NCI-H226 (cell line): ENCODE measurements around the gene LGMN.
A peak's percentile ranks its signal among the peaks of the same experiment; 100 is the strongest.

Source experiments
- DNase-seq: peaks from one replicate; pipeline ENCODE4 v3.0.0-alpha.2; 2015

The LGMN gene

DNA sequence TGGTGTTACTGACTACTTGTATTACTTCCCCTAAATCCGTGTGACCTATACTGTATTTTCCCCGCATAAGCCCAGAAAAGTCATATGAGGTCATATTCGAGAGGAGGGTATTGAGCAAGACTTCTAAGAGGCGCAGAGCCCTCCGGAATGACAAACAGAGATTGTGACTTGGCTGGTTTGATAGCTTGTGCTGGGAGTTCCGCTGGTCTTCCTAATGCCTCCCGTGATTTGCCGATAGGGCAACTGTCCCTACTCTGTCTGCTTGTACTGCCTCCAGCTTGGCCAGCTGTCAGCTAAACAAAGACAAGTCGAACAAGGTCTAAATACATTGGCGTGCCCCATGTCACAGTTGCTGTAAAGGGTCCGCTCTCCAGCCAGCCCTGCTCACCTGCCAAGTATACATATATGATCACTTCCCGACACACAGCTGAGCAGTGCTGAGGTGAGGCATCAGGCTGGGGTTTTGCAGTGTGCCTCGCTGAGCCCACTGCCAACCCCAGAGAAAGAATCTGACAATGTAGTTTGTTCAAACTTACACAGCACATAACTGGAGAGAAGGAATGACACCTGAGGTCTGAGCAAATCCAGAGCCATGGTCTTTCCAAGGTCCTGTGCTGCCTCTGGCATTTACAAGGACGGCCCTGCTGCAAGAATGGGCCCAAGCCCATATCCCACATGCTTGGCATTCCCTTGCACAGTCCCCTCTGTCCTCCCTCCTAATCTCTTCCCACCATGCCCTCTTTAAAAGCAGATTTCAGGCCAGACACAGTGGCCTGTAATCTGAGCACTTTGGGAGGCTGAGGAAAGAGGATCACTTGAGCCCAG lies 23.7 kb downstream of the LGMN start:
- DNase-seq: no peak

DNA sequence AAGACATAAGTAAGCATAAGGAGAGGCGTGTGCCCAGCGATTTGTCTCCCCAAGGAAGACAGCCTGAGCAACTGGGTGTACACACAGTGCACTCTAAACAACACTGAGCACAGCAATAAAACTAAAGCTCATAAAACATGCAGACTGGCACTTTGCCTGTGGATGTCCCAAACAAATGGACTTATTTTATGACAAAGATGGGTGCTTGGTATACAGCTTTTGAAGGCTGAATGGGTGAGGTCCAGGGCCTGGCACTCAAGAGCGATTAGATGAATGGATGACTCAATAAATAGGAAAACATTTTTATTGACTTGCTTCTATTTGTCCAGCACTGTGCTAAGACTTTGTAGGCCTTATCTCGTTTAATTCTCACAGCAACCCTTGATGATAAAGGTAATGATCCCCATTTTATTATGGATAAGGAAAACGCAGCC lies 28.5 kb downstream of the LGMN start:
- DNase-seq: no peak

DNA sequence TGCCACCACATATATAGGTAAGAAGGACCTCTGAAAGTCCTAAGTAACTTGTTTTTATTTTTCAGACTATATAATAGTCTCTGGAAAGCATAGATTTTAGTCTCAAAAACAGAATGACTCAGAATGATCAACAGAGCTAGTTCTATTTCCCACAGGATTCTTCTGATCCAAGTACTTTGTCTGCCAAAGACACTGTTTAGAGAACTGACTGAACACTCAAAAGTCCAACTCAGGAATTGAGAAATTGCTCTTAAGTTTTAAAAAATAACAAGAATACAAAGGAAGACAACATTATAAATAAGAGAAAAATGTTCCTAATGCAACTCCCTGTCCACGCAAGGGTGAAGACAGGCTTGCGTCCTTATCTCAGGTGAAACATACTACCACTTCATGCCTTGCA lies 29.0 kb downstream of the LGMN start:
- DNase-seq: no peak

DNA sequence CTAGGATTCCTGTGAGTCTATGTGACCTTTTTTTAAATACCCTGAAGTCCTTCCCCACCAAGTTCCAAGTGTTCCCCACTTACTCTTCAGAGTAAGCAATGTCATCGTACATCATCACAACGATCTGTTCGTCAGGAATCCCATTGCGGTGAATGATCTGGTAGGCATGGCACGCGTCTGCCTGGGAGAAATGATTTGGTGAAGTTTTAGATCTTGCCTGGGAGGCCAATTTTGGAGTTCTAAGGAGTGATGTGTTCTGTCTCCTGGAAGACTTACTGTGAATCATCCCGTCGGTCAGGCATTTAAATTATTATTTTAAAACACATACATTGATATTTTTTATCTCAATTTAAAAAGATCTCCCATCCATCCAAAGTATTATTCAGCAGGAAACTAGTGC lies 29.8 kb downstream of the LGMN start:
- no peak for DNase-seq

DNA sequence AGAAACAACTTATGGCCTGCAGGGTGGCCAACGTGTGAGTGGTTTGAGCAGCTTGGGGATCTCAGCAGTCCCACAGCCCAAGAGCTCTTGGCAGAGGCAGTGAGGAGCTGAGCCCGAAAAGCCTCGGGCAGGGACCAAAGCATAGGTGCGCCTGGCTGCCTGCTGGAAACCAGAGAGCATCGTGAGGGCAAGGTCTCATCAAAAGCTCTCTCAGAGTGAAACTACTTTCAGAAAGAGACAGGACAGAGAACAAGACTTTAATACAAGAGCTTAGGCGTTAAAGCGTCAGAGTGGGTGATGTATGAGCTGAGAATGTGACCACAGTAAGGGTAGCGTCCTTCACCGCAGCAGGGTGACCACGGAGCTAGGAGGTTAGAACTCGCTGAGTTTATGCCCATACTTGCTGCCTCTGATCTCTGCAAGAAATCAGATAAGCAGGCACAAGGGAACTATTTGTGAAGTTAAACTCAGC lies 30.8 kb downstream of the LGMN start:
- no peak for DNase-seq

DNA sequence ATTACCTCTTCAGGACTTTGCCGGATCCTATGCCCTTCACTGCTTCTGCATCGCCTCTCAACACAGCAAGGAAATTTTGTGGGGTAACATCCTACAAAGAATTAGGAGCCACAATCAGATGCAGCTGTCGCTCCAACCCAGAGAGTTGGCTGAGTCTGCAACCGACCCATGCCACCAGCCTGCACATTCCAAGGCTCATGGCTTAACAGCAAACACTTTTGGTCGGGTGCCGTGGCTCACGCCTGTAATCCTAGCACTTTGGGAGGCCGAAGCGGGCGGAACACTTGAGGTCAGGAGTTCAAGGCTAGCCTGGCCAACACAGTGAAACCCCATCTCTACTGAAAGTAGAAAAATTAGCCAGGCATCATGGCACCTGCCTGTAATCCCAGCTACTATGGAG lies 32.3 kb downstream of the LGMN start:
- no peak for DNase-seq

DNA sequence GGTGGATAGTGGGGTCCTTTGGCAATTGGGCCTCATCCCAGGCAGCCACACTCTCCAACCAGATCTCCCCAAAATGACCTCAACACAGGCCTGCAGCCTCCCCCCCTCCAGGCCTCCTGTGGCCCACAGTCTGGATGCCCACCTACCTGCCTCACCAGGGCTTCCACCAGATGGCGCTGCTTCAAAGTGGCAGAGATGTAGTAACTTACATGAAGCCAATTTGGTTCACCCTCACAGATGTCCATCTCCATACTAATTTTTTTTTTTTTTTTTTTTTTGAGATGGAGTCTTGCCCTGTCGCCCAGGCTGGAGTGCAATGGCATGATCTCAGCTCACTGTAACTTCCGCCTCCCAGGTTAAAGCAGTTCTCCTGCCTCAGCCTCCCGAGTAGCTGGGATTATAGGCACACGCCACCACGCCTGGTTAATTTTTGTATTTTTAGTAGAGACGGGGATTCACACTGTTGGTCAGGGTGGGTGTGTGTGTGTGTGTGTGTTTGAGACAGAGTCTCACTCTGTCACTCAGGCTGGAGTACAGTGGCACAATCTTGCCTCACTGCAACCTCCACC lies 33.6 kb downstream of the LGMN start:
- DNase-seq: peak; percentile 61

DNA sequence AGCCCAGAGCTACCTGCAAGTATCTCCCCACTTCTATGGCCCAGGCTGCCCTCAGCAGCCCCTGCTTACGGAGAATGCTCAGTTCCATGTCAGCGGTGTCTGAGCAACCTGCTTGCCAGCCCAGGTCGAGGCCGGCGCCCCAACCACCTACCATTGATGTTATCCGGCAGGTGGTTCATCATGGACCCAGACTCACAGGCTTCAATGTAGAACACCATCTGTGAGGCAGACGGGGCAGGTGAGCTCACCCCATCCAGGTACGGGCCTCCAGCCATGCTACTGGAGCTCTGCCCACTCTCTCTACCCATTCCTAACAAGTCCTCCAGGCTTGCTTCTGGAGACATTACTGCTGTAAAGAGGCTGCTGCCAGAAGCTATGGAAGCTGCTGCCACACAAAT lies 35.8 kb downstream of the LGMN start:
- no peak for DNase-seq

DNA sequence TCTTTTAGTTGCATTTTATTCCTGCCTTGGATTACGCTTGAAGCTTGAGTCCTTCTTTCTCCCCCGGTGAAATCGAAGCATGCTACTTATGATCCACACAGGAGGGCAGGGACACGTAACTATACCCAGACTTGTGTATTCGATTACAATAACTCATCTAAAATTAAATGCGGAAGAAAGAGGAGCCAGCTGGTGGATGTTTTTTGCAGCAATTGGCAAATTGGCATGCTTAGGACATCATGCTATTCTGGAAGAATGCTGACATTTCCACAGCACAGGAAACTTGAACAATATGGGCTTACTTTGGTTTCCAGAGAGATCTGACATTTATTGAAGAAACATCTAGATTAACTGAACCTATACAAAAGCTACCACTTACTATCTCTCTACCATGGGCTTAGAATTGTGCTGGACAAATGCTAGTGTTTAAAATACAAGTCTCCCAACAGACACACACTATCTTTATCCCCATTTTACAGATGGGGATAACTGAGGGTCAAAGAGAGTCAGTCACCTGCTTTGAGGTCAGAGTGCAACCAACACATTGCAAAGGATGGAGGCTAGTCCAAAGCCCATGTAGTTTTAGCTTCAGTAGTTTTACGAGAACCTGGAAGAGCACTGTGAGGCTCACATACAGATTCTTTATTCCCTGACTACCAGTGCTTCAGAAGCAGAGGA lies 36.3 kb downstream of the LGMN start:
- no peak for DNase-seq

DNA sequence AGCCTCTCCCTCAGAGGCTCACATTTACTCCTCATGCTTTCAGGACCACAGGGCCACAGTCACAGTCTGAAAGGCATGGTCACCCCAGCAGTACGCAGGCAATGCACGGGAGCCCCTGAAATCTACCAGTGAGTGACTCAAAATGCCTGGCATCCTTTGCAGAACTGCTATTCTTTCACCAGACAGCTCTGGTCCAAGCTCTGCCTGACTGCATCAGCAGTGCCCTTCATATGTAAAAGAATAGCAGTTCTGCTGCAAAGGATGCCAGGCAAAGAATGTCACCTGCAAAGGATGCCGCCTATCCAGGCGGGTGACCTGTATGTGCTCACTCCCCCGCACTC lies 38.5 kb downstream of the LGMN start:
- no peak for DNase-seq

DNA sequence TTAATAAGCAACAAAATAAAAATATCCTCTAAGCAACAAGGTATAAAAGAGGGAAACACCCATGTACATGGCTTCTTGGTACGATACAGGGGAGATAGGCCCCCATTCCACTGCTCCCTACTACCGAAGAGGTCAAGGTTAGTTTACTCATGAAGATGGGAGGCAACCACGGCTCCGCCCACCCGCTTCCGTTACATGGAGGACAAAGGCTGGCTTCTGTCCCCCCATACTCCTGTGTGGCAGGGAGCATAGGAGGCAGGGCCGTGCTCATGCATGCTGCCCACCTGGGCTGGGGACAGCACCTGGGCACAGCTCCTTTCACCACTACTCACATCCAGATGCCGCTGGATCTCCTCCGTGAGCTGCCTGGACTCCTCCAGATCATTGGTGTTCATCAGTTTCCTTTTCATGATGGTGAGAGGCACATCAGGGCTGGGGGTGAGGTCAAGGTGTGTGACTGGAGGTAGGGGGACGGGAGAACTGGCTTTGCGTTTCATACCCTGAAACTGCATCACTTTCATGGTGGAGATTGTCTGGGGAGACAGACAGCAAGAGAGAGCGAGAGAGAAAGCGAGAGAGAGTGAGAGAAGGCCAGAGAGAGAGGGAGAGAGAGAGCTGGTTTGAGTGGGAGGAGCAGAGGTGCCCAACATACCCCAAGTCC lies 39.0 kb downstream of the LGMN start:
- DNase-seq: no peak

DNA sequence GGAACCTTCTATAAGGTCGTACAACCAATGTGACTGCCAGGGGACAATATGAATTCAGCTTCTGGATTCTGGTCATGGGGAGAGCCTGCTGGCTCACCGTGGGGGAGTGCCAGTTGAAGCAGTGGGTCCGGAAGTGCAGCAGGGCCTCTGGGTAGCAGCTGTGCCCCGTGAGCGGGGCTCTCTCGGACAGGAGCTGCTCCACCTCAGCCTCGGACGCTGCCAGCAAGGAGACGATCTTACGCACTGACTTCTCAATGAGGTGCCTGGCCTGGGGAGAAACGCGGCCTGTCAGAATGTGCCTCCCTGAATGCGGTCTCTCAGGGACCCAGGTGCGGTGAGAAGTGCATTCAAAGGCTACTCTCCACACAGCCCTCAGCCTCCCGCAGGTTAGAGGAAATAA lies 42.0 kb downstream of the LGMN start:
- DNase-seq: no peak

DNA sequence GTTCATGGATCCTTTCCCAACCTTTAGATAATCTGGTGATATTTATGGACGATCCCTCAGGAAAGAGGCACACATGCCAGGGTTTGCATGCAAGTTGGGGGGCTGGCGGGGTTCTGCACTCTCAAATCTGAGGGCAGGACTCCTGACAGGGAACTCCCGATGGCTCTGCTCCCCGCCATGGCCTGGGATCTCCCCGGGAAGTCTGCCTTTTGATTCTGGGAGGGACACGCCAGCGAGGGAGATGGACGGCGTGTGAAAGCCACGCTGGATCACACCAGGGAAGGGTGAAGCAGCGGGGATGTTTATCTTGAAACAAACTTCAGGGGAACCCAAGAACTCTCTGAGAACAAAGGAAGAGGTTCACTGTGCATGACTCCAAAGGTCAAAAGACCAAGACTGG lies 43.6 kb downstream of the LGMN start:
- DNase-seq: no peak

DNA sequence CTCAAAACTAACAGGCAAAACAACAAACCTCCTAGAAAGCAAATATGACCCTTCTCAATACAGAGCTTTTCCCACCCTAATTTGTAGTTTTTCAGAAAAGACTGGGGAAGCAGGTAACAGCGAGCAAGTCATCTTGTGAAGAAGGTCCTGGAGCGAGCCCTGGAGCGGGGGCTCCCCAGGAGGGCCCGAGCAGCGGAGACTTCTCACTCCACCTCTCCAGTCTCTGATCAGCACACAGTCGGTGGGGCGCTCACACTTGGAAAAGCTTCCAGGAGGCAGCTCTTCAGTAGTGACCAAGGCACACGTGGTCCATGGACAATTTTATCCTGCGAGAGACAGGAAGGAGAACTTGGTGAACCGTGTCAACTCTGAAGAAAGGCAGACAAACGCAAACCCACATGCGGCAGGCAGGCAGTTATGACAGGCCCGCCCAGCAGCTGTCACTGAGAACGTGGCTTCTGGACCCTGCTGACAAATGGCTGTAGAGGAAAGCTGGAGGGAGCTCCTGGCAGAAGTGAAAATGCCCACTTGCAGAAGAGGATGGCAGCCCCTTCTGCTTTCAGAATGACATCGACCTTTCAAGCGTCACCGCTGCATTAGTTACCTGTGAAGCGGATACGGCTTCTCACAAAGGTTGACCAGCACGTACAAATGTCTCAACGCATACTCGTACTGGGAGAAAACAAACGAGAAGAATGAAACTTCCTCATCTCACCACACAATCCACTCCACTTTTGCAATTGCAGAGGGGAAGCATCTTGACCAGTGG lies 44.2 kb downstream of the LGMN start:
- no peak for DNase-seq

DNA sequence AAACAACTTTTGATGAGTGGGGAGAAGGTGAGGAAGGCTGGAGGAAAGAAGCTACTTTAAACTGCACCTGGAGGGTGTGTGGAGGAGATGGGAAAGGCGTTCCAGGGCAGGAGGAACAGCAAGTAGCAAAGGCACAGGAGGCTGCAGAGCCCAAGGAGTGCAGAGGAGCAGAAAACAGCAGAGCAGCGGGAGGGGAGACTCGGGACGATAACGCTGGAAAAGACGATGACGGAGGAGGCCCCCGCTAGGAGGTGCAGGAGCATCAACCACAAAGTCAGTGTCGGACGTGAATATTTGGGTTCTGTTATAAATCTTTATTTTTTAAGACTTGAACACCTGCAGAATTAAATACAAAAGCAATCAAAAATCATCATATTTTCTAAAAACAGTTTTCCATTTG lies 44.9 kb downstream of the LGMN start:
- DNase-seq: no peak

DNA sequence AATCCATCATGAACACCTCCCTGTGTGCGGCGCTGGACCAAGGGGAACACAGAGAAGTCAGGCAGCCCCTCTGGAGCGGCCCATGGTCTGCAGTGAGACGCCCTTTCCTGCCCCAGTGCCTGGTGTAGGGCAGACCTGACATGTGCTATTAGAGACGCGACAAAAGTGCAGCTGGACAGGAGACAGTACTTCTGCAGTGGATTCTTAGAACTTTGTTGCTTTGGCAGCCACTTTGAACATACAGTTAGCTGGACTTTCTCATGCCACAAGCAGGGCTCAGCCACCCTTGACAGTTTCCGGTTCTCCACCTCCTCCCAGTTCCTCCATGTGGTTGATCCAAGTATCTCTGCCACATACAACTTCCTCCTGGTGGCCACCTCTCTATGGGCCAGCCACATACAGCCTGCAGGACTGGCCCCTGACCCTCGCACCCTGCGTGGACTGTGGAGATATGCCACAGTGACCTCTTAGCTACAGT lies 45.9 kb downstream of the LGMN start:
- DNase-seq: no peak

DNA sequence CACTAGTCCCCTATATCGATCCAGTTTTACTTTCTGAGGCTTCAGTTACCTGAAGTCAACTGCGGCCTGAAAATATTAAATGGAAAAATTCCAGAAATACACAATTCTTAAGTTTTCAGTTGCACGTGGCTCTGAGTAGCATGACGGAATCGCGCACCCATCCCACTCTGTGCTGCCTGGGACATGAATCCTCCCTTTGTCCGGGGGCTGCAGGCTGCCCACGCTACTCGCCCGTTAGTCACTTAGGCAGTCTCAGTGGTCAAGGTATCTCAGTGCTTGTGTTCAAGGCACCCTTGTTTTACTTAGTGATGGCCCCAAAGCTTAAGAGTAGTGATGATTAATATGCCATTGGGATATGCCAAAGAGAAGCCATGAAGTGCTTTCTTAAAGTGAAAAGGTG lies 46.6 kb downstream of the LGMN start:
- DNase-seq: no peak

DNA sequence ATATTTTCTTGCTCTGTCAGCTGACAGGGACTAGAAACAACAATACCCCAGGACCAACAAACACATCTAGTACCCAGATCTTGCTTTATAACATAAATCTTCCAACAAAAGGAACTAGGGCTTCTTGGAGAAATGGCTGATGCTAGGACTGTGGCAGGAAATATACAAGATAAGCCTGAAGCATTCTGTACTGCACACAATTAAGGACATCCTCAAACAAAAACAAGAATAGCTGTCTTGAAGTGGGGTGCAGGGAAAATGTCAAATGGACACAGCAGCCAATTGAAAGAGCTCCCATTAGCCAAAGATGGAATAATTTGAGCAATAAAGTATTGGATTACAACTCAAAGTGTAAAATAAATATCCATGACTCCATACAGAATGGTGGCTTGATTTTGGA lies 50.0 kb downstream of the LGMN start:
- no peak for DNase-seq

DNA sequence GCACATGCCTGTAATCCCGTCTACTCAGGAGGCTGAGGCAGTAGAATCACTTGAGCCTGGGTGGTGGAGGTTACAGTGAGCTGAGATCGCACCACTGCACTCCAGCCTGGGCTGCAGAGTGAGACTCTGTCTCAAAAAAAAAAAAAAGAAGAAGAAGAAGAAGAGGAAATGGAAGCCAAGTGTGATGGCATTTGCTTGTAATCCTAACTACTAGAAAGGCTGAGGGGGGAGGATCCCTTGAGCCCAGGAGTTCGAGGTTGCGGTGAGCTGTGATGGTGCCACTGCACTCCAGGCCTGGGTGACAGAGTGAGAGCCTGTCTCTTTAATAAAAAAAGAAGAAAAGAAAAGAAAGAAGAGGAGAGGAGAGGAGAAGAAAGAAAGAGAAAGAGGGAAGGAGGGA lies 52.1 kb downstream of the LGMN start:
- no peak for DNase-seq

DNA sequence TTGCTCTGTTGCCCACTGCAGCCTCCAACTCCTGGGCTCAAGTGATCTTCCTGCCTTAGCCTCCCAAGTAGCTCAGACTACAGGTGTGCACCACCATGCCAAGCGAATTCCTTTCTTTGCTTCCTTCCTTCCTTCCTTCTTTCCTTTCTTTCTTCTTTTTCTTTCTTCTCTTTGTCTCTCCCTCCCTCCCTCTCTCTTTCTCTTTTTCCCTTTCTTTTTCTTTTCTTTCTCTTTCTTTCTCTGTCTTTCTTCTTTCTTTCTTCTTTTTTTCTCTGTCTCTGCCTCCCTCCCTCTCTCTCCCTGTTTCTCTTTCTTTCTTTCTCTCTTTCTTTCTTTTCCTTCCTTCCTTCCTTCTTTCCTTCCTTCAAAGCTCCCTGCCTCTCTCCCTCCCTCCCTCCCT lies 52.9 kb downstream of the LGMN start:
- no peak for DNase-seq

DNA sequence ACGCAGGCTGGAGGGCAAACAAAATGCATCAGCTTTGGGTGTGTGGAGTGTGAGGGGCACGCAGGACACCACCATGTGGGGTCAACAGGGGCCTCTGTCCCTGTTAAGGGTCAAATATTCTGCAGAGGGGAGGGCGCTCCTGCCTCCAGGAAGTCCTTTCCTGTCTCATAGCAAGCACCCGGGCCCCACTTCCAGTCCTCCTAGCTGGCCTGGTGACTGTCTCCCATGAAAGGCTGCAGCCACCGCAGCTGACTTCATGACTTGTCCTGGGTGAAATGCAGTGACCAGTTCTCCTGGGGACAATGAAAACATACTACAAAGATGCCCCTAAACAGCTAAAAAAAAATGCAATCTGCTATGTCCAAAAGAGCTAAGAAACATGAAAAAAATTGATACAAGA lies 53.6 kb downstream of the LGMN start:
- DNase-seq: no peak

DNA sequence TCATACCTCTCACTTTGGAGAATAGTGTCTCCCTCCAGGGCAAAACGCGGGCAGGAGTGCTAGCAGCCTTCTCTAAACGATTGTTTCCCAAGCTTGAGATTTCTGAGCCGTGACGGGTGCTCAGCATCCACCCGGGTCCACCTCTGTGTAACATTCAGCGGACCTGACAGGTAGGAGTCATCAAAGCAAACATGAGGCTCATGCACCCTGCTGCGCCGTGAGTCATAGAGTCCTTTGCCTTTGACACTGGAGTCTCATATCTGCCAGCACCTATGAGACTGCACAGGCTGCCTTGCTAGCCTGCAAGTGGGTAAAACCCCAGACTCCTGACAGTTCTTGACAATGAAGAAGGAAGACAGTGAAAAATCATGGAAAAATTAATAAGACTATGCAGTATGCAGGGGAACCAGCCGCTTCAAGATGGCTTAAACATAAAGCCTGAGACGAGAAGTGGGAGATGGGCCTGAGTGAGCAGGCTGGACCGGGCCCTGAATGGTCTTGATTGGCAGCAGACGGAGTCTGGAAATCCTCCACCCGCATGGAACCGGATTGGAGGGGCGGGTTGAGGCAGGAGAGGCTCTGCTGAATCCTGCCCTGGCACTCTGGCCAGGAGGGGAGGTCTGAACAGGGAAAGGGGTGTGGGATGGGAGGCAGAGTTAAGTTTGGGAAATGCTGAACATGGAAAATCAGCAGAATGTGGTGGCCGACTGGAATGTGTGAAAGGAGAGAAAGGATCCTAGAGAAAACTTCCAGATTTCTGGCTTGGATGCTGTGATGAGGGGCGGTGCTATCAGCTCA lies 54.2 kb downstream of the LGMN start:
- no peak for DNase-seq
